C4-2B (cell line): ENCODE measurements around the gene RBFOX1.

Source experiments
- H3K27ac ChIP-seq: fragments of 450-650 bp; 2 replicates; pipeline ENCODE4 v1.5.1; 2017
- CTCF ChIP-seq: fragments of 450-650 bp; conservative IDR thresholded peaks from 2 replicates; pipeline ENCODE4 v1.5.1; 2017; ENCODE audit warnings: mild to moderate bottlenecking
- ZFX ChIP-seq: fragments of 450-650 bp; IDR thresholded peaks from 2 replicates; pipeline ENCODE4 v1.6.1; 2017

Gene RBFOX1

GRCh38 chr16:7716660-7717550, 384.3 kb downstream of the RBFOX1 start:
- no peak overlapping the region for H3K27ac ChIP-seq
- TF ChIP-seq CTCF (no peak), ZFX (no peak)

DNA sequence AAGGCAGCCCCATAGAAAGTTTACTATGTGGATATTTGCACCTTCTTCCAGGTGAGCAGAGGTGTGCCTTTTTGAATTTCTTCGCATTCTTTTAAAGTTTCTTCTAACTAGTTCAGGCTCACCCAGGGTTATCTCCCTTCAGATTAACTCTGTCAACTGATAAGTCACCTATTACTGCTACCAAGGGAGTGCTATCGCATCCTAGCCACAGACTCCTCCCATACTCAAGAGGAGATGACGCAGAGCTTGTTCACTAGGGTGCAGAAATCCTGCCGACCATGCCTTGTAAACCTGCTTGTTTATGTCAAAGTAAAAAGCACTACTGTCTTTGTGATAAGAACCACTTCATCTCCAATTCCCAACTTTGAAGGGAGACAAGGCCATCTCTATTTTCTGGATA, 390.1 kb downstream of the RBFOX1 start:
- no peak for TF ChIP-seq ZFX
- no peak for TF ChIP-seq CTCF
- H3K27ac ChIP-seq: no peak overlapping the region

- TF ChIP-seq CTCF (no peak), ZFX (no peak)
- H3K27ac ChIP-seq: no peak overlapping the region
Measured at GRCh38 chr16:7731141-7731540, 398.5 kb downstream of the RBFOX1 start.

DNA sequence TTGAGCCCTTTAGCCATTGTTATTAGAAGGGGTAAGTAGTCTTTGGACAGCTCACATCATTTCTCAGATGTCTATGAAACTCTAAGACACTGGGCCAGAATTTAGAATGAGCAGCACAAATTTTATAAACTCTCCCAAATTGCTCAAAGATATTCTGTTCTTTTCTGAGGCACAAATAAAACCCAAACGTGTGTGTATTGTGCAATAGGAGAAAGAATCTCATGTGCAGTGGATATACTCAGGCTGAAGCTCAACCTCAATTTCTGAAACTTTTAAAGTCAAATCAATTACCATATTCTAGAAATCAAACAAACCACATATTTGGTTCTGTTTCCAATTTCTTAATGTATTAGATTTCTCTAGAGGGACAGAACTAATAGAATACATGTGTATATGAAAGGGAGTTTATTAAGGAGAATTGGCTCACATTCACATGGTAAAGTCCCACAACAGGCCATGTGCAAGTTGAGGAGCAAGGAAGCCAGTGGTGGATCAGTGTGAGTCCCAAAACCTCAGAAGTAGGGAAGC, 403.6 kb downstream of the RBFOX1 start:
- TF ChIP-seq ZFX (no peak), CTCF (no peak)
- no peak overlapping the region for H3K27ac ChIP-seq

- no peak overlapping the region for H3K27ac ChIP-seq
- TF ChIP-seq ZFX: no peak
- no peak for TF ChIP-seq CTCF
Measured at GRCh38 chr16:7742626-7743025, 410.0 kb downstream of the RBFOX1 start.

GRCh38 chr16:7744546-7745264, 412.1 kb downstream of the RBFOX1 start:
- H3K27ac ChIP-seq: no peak overlapping the region
- TF ChIP-seq ZFX: no peak
- TF ChIP-seq CTCF: no peak

DNA sequence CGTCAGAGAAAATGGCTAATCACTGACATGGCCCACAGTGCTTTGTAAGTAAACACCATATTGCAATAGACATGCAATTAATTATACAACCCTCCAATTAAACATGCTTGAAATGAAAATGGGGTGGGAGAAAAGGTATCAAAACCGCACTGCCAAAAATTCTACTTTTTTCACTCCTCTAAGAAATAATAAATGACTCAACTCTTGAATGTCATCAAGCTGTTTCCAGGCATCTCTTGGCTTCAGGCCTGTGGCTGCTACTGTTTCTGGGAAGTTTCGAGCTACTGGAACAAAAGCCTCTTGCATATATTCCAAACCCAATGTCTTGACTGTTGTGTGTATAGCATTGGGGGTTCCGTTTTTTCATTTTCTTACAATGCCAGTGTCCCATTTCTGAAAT, 412.6 kb downstream of the RBFOX1 start:
- H3K27ac ChIP-seq: no peak overlapping the region
- TF ChIP-seq CTCF (no peak), ZFX (no peak)
